H9 (cell line): ENCODE measurements around the gene EZH1. TPM values are rescaled to one million over a fixed set of nuclear protein-coding genes. Genes with fewer than 3 reads are reported as not detected.

Experiments used
- DNase-seq: peaks from one replicate; pipeline ENCODE4 v3.0.0-alpha.2; 2017
- H2AFZ ChIP-seq: one replicate; pipeline ENCODE4 v1.6.1; 2013; ENCODE audit warnings: mild to moderate bottlenecking, low read length, control low read depth, moderate library complexity
- H2AK5ac ChIP-seq: 2 replicates; pipeline ENCODE4 v1.6.1; 2013; ENCODE audit warnings: low read length, control low read depth, mixed read lengths; ENCODE audit not compliant: insufficient read length
- H2BK120ac ChIP-seq: one replicate; pipeline ENCODE4 v1.6.1; 2013; ENCODE audit warnings: low read depth, mild to moderate bottlenecking, low read length, control low read depth, inconsistent platforms; ENCODE audit not compliant: poor library complexity, severe bottlenecking
- H2BK12ac ChIP-seq: 2 replicates; pipeline ENCODE4 v1.6.1; 2013; ENCODE audit warnings: low read length, control low read depth, mixed read lengths, low read depth; ENCODE audit not compliant: insufficient read length
- H2BK15ac ChIP-seq: 2 replicates; pipeline ENCODE4 v1.6.1; 2013; ENCODE audit warnings: low read depth, low read length, control low read depth
- H2BK20ac ChIP-seq: one replicate; pipeline ENCODE4 v1.6.1; 2013; ENCODE audit warnings: low read depth, mild to moderate bottlenecking, low read length, control low read depth, inconsistent platforms; ENCODE audit not compliant: poor library complexity, severe bottlenecking
- H2BK5ac ChIP-seq: 2 replicates; pipeline ENCODE4 v1.6.1; 2013; ENCODE audit warnings: low read length, control low read depth, mixed read lengths; ENCODE audit not compliant: insufficient read length
- H3K14ac ChIP-seq: 2 replicates; pipeline ENCODE4 v1.6.1; 2013; ENCODE audit warnings: low read length, control low read depth; ENCODE audit not compliant: insufficient read depth
- H3K18ac ChIP-seq: 2 replicates; pipeline ENCODE4 v1.6.1; 2013; ENCODE audit warnings: low read depth, mild to moderate bottlenecking, mixed read lengths, low read length, control low read depth; ENCODE audit not compliant: insufficient read length
- H3K23ac ChIP-seq: 2 replicates; pipeline ENCODE4 v1.6.1; 2013; ENCODE audit warnings: low read length, control low read depth, mixed read lengths, low read depth; ENCODE audit not compliant: insufficient read length
- H3K23me2 ChIP-seq: 2 replicates; pipeline ENCODE4 v1.6.1; 2013; ENCODE audit warnings: low read depth, mild to moderate bottlenecking, mixed read lengths, low read length, control low read depth; ENCODE audit not compliant: insufficient read length, poor library complexity, severe bottlenecking
- H3K27ac ChIP-seq: 2 replicates; pipeline ENCODE4 v1.5.1; 2013; ENCODE audit warnings: low read length, control low read depth, mixed read lengths, low read depth; ENCODE audit not compliant: insufficient read length
- H3K27me3 ChIP-seq: 2 replicates; pipeline ENCODE4 v1.6.1; 2013; ENCODE audit warnings: low read length, control low read depth, inconsistent platforms; ENCODE audit not compliant: insufficient read depth
- H3K4ac ChIP-seq: 2 replicates; pipeline ENCODE4 v1.6.1; 2013; ENCODE audit warnings: low read depth, mild to moderate bottlenecking, control low read depth, inconsistent platforms, low read length, moderate library complexity
- H3K4me1 ChIP-seq: 2 replicates; pipeline ENCODE4 v1.6.1; 2013; ENCODE audit warnings: low read length, control low read depth, inconsistent platforms; ENCODE audit not compliant: insufficient read depth
- H3K4me2 ChIP-seq: 2 replicates; pipeline ENCODE4 v1.6.1; 2013; ENCODE audit warnings: low read length, control low read depth, mixed read lengths; ENCODE audit not compliant: insufficient read length, insufficient read depth
- H3K56ac ChIP-seq: 2 replicates; pipeline ENCODE4 v1.6.1; 2013; ENCODE audit warnings: low read depth, mild to moderate bottlenecking, mixed read lengths, low read length, control low read depth; ENCODE audit not compliant: insufficient read length
- H3K79me1 ChIP-seq: 2 replicates; pipeline ENCODE4 v1.6.1; 2013; ENCODE audit warnings: low read depth, mild to moderate bottlenecking, moderate library complexity, low read length, control low read depth, inconsistent platforms; ENCODE audit not compliant: insufficient read depth, poor library complexity, severe bottlenecking
- H3K79me2 ChIP-seq: 2 replicates; pipeline ENCODE4 v1.6.1; 2013; ENCODE audit warnings: low read length, control low read depth, inconsistent platforms; ENCODE audit not compliant: insufficient read depth
- H3K9ac ChIP-seq: 2 replicates; pipeline ENCODE4 v1.6.1; 2013; ENCODE audit warnings: low read length, control low read depth, mixed read lengths; ENCODE audit not compliant: insufficient read length; ENCODE audit errors: extremely low read depth
- H3K9me3 ChIP-seq: one replicate; pipeline ENCODE4 v1.6.1; 2013; ENCODE audit warnings: low read depth, low read length, inconsistent platforms; ENCODE audit not compliant: control insufficient read depth
- H3T11ph ChIP-seq: one replicate; pipeline ENCODE4 v1.6.1; 2013; ENCODE audit warnings: mild to moderate bottlenecking, low read length, control low read depth, inconsistent platforms
- H4K20me1 ChIP-seq: one replicate; pipeline ENCODE4 v1.6.1; 2013; ENCODE audit not compliant: control insufficient read depth, insufficient read length, insufficient read depth
- H4K5ac ChIP-seq: 2 replicates; pipeline ENCODE4 v1.6.1; 2013; ENCODE audit warnings: low read depth, mild to moderate bottlenecking, mixed read lengths, low read length, control low read depth; ENCODE audit not compliant: insufficient read length
- H4K8ac ChIP-seq: replicated peaks from 2 replicates; pipeline ENCODE4 v1.6.1; 2013; ENCODE audit warnings: low read length, control low read depth, mixed read lengths, low read depth; ENCODE audit not compliant: insufficient read length
- H4K91ac ChIP-seq: 2 replicates; pipeline ENCODE4 v1.6.1; 2013; ENCODE audit warnings: low read depth, mild to moderate bottlenecking, moderate library complexity, mixed read lengths, low read length, control low read depth; ENCODE audit not compliant: insufficient read length
- H3K27ac Mint-ChIP-seq, 3 experiments: 2 replicates in 2 of 3; 3 replicates in 1 of 3; pipeline ENCODE4 v1.8.0; 2020 to 2021; ENCODE audit warnings: mixed read lengths in 3 of 3, mild to moderate bottlenecking in 1 of 3, moderate library complexity in 1 of 3
- H3K27me3 Mint-ChIP-seq: 2 replicates; pipeline ENCODE4 v1.8.0; 2021; ENCODE audit warnings: low read depth, mild to moderate bottlenecking, moderate library complexity, mixed read lengths
- H3K36me3 Mint-ChIP-seq, 3 experiments: 2 replicates in 2 of 3; 3 replicates in 1 of 3; pipeline ENCODE4 v1.8.0; 2020 to 2021; ENCODE audit warnings: low read depth in 3 of 3, mixed read lengths in 3 of 3; ENCODE audit not compliant: insufficient read depth in 1 of 3
- H3K4me1 Mint-ChIP-seq, 2 experiments: 2 replicates each; pipeline ENCODE4 v1.8.0; 2020; ENCODE audit warnings: mixed read lengths in 2 of 2
- H3K4me3 Mint-ChIP-seq, 2 experiments: 2 replicates in 1 of 2; 3 replicates in 1 of 2; pipeline ENCODE4 v1.8.0; 2020 to 2021; ENCODE audit warnings: mild to moderate bottlenecking in 2 of 2, mixed read lengths in 2 of 2, moderate library complexity in 1 of 2
- H3K9me3 Mint-ChIP-seq, 2 experiments: 2 replicates in 1 of 2; 3 replicates in 1 of 2; pipeline ENCODE4 v1.8.0; 2020; ENCODE audit warnings: mild to moderate bottlenecking in 2 of 2, mixed read lengths in 2 of 2, moderate library complexity in 1 of 2
- CTCF ChIP-seq: fragments of 200-600 bp; sonication (generic); conservative IDR thresholded peaks from 3 replicates; pipeline ENCODE4 v1.8.0; 2021; ENCODE audit warnings: antibody characterized with exemption, mild to moderate bottlenecking
- WGBS: extraction: QIAGEN DNeasy Blood & Tissue Kit; methylation state at CpG from one replicate; pipeline ENCODE4 v1.1.7; 2013; ENCODE audit warnings: missing lambda C conversion rate, low lambda C conversion rate, mixed read lengths; ENCODE audit not compliant: insufficient read length; ENCODE audit errors: extremely low coverage; 5-methylcytosine and 5-hydroxymethylcytosine counted together
- total RNA-seq: library from RNA; stranded (reverse); gene quantifications from 2 replicates; pipeline ENCODE4 v1.2.1, GENCODE V29; 2021

EZH1 gene
- total RNA-seq, 1 experiment from 2014 or later = 17.9 TPM

GRCh38 chr17:42779936-42780850 is 35.4 kb upstream of the EZH1 start, which contains the start of gene WNK4:
Gene WNK4, plus strand, starts transcription at chr17:42780610. Its CDS starts 89 bp downstream, at chr17:42780699.
- H3K4me1 Mint-ChIP-seq = peaks cover 21 to 22% of the 10 kb centered on the region in 2 experiments
- peaks cover 28% of the 10 kb centered on the region for H3K27me3 Mint-ChIP-seq
- Histone ChIP-seq H3K9me3 (no peaks in the 10 kb centered on the region), H3K14ac (no peak within 1 kb of the TSS; the same call in 1 of the 2 replicates), H2BK15ac (no peak within 1 kb of the TSS), H3K4ac (no peak within 1 kb of the TSS), H4K8ac (no peak within 1 kb of the TSS), H3K18ac (no peak within 1 kb of the TSS), H3K4me1 (no peaks in the 10 kb centered on the region), H3K27me3 (peaks cover 10% of the 10 kb centered on the region; the same call in 1 of the 2 replicates), H2BK120ac (no peak within 1 kb of the TSS), H3K23ac (no peak within 1 kb of the TSS), H3K9ac (no peak within 1 kb of the TSS), H3K27ac (no peak within 1 kb of the TSS), H3T11ph (no peak within 1 kb of the TSS), H2AK5ac (no peak within 1 kb of the TSS), H3K56ac (no peak within 1 kb of the TSS), H3K23me2 (peaks cover 8% of the 10 kb centered on the region), H3K4me2 (peak within 1 kb of the TSS; percentile 47), H2BK12ac (no peak within 1 kb of the TSS), H3K79me1 (no peaks in the 10 kb centered on the region), H2AFZ (no peak within 1 kb of the TSS), H4K20me1 (no peaks in the 10 kb centered on the region), H2BK20ac (no peak within 1 kb of the TSS), H4K5ac (no peak within 1 kb of the TSS), H4K91ac (no peak within 1 kb of the TSS), H2BK5ac (no peak within 1 kb of the TSS), H3K79me2 (no peaks in the 10 kb centered on the region)
- H3K27ac Mint-ChIP-seq = peak within 1 kb of the TSS in 1 of 3 experiments; percentile 28; a peak in 3 of 7 replicates
- H3K36me3 Mint-ChIP-seq = peaks cover 3 to 37% (median 36%) of the 10 kb centered on the region in 3 experiments
- peak; percentile 79 for DNase-seq
- no peak for TF ChIP-seq CTCF
- H3K9me3 Mint-ChIP-seq = no peaks in the 10 kb centered on the region
- H3K4me3 Mint-ChIP-seq = peak within 1 kb of the TSS; percentile 60 to 80
- no CpG with 5 or more reads among the region's 65 CpGs for WGBS
